Astrocyte (in vitro differentiated cells and primary cell): ENCODE results near the gene CCDC34. TPM values are rescaled to one million over a fixed set of nuclear protein-coding genes. Genes with fewer than 3 reads are reported as not detected.

Source experiments
- DNase-seq: peaks from one replicate; pipeline ENCODE4 v3.0.0-alpha.2; 2010; ENCODE audit warnings: low read depth
- FAIRE-seq: peaks from 2 replicates; lab custom pipeline; 2011; peaks lifted over from hg19 to GRCh38; lab: Jason Lieb, UNC
- H2AFZ ChIP-seq: 2 replicates; pipeline ENCODE4 v1.6.0; 2012; ENCODE audit warnings: low read depth, low read length, inconsistent platforms
- H3K27ac ChIP-seq: 2 replicates; pipeline ENCODE4 v1.5.1; 2011; ENCODE audit warnings: low read depth, low read length, inconsistent platforms
- H3K27me3 ChIP-seq: 2 replicates; pipeline ENCODE4 v1.6.0; 2011; ENCODE audit warnings: low read length, inconsistent platforms; ENCODE audit not compliant: insufficient read depth
- H3K36me3 ChIP-seq: 2 replicates; pipeline ENCODE4 v1.5.1; 2011; ENCODE audit warnings: low read length, inconsistent platforms; ENCODE audit not compliant: insufficient read depth
- H3K4me1 ChIP-seq: 2 replicates; pipeline ENCODE4 v1.5.1; 2011; ENCODE audit warnings: low read length, inconsistent platforms; ENCODE audit not compliant: insufficient read depth
- H3K4me2 ChIP-seq: 2 replicates; pipeline ENCODE4 v1.6.0; 2012; ENCODE audit warnings: low read length, inconsistent platforms
- H3K4me3 ChIP-seq: 2 replicates; pipeline ENCODE4 v1.5.1; 2011; ENCODE audit warnings: low read depth, mild to moderate bottlenecking, low read length, inconsistent platforms; ENCODE audit not compliant: insufficient read depth
- H3K79me2 ChIP-seq: 2 replicates; pipeline ENCODE4 v1.6.0; 2012; ENCODE audit warnings: mild to moderate bottlenecking, low read length, inconsistent platforms; ENCODE audit not compliant: insufficient read depth
- H3K9ac ChIP-seq: 2 replicates; pipeline ENCODE4 v1.6.0; 2012; ENCODE audit warnings: mild to moderate bottlenecking, low read length, inconsistent platforms
- H3K9me3 ChIP-seq: 2 replicates; pipeline ENCODE4 v1.5.1; 2012; ENCODE audit warnings: low read depth, mild to moderate bottlenecking, low read length, inconsistent platforms; ENCODE audit not compliant: insufficient read depth
- H4K20me1 ChIP-seq: 2 replicates; pipeline ENCODE4 v1.6.0; 2012; ENCODE audit warnings: low read length, inconsistent platforms; ENCODE audit not compliant: insufficient read depth
- H3K27ac Mint-ChIP-seq: one replicate; pipeline ENCODE4 v1.8.0; 2021; ENCODE audit warnings: mild to moderate bottlenecking, mixed read lengths; ENCODE audit not compliant: unreplicated experiment
- H3K27me3 Mint-ChIP-seq: one replicate; pipeline ENCODE4 v1.8.0; 2021; ENCODE audit warnings: low read depth, mixed read lengths; ENCODE audit not compliant: unreplicated experiment
- H3K36me3 Mint-ChIP-seq: one replicate; pipeline ENCODE4 v1.8.0; 2021; ENCODE audit warnings: low read depth, mixed read lengths; ENCODE audit not compliant: unreplicated experiment
- H3K4me1 Mint-ChIP-seq: one replicate; pipeline ENCODE4 v1.8.0; 2021; ENCODE audit warnings: low read depth, mixed read lengths; ENCODE audit not compliant: unreplicated experiment
- H3K4me3 Mint-ChIP-seq: one replicate; pipeline ENCODE4 v1.8.0; 2021; ENCODE audit warnings: mild to moderate bottlenecking, moderate library complexity, mixed read lengths; ENCODE audit not compliant: unreplicated experiment
- H3K9me3 Mint-ChIP-seq: one replicate; pipeline ENCODE4 v1.8.0; 2021; ENCODE audit warnings: mild to moderate bottlenecking, mixed read lengths; ENCODE audit not compliant: unreplicated experiment
- CTCF ChIP-seq: IDR thresholded peaks from 2 replicates; pipeline ENCODE4 v1.5.1; 2011; ENCODE audit warnings: low read depth, mild to moderate bottlenecking, inconsistent platforms, low read length, moderate library complexity; ENCODE audit not compliant: insufficient read depth
- EZH2 ChIP-seq: IDR thresholded peaks from 2 replicates; pipeline ENCODE4 v1.6.1; 2012; ENCODE audit warnings: mild to moderate bottlenecking, low read length, inconsistent platforms; ENCODE audit not compliant: insufficient read depth
- total RNA-seq: library from RNA; stranded (reverse); gene quantifications from 2 replicates; pipeline ENCODE4 v1.2.1, GENCODE V29; 2021

Gene CCDC34
- total RNA-seq, 1 donor from 2014 or later = 12.8 TPM

- Mint-ChIP-seq H3K36me3 (no peaks in the 10 kb centered on the region), H3K4me1 (peaks cover 10% of the 10 kb centered on the region), H3K9me3 (no peaks in the 10 kb centered on the region), H3K27me3 (no peaks in the 10 kb centered on the region), H3K4me3 (peak overlapping the region; percentile 97), H3K27ac (peak overlapping the region; percentile 12)
- H3K36me3 ChIP-seq = peaks cover 14% of the 10 kb centered on the region
- no peaks in the 10 kb centered on the region for H4K20me1 ChIP-seq
- peaks cover 13% of the 10 kb centered on the region for H3K4me1 ChIP-seq
- no peaks in the 10 kb centered on the region for H3K27me3 ChIP-seq
- H3K79me2 ChIP-seq = peaks cover 10% of the 10 kb centered on the region
- peak overlapping the region; percentile 92 for H3K9ac ChIP-seq
- H2AFZ ChIP-seq = peak overlapping the region; percentile 82
- H3K27ac ChIP-seq = peak overlapping the region; percentile 44
- peak overlapping the region; percentile 93 for H3K4me3 ChIP-seq
- H3K9me3 ChIP-seq = no peaks in the 10 kb centered on the region
- no peak for FAIRE-seq
- TF ChIP-seq EZH2 = no peak
- no peak for TF ChIP-seq CTCF
- DNase-seq = no peak
- H3K4me2 ChIP-seq = peak overlapping the region; percentile 98
These were observed 632 bp upstream of the CCDC34 start for GRCh38 chr11:27363576-27364117.

GRCh38 chr11:27361649-27362431, 1.2 kb downstream of the CCDC34 start:
- Mint-ChIP-seq H3K4me3 (peak overlapping the region; percentile 97), H3K36me3 (no peaks in the 10 kb centered on the region), H3K27ac (no peak overlapping the region), H3K9me3 (no peaks in the 10 kb centered on the region), H3K4me1 (peaks cover 10% of the 10 kb centered on the region), H3K27me3 (no peaks in the 10 kb centered on the region)
- DNase-seq = no peak
- Histone ChIP-seq H3K4me3 (peak overlapping the region; percentile 93), H2AFZ (no peak overlapping the region), H3K9ac (peak overlapping the region; percentile 92), H3K4me2 (peak overlapping the region; percentile 98), H3K27me3 (no peaks in the 10 kb centered on the region), H3K4me1 (peaks cover 13% of the 10 kb centered on the region), H4K20me1 (no peaks in the 10 kb centered on the region), H3K9me3 (no peaks in the 10 kb centered on the region), H3K79me2 (peaks cover 10% of the 10 kb centered on the region), H3K36me3 (no peaks in the 10 kb centered on the region), H3K27ac (no peak overlapping the region)
- no peak for TF ChIP-seq CTCF
- TF ChIP-seq EZH2 = no peak
- FAIRE-seq = peak; percentile 13

- peaks cover 8% of the 10 kb centered on the region for H3K4me1 ChIP-seq
- no peak for DNase-seq
- no peak overlapping the region for H3K27ac ChIP-seq
- Mint-ChIP-seq H3K4me1 (peaks cover 10% of the 10 kb centered on the region), H3K4me3 (no peak overlapping the region), H3K36me3 (no peaks in the 10 kb centered on the region), H3K9me3 (no peaks in the 10 kb centered on the region), H3K27ac (no peak overlapping the region), H3K27me3 (no peaks in the 10 kb centered on the region)
- no peak for TF ChIP-seq CTCF
- no peak for TF ChIP-seq EZH2
- no peak overlapping the region for H3K4me3 ChIP-seq
- peaks cover 10% of the 10 kb centered on the region for H3K79me2 ChIP-seq
- H3K36me3 ChIP-seq = no peaks in the 10 kb centered on the region
- H2AFZ ChIP-seq = no peak overlapping the region
- H4K20me1 ChIP-seq = no peaks in the 10 kb centered on the region
- no peak for FAIRE-seq
- H3K4me2 ChIP-seq = no peak overlapping the region
- H3K9ac ChIP-seq = no peak overlapping the region
- no peaks in the 10 kb centered on the region for H3K27me3 ChIP-seq
- H3K9me3 ChIP-seq = no peaks in the 10 kb centered on the region
These were observed 4.7 kb downstream of the CCDC34 start for GRCh38 chr11:27358296-27358695.
